Stimulated activated naive CD8-positive, alpha-beta T cell treated with anti-CD3 and anti-CD28 coated beads, Interleukin-15, Interleukin-2, amounts not matched to agents 100 U/mL and 50 U/mL, for 24 hours (primary cell): Measurements from ENCODE around the gene NFIA.
"Not testable (repeated sequence)": the region's sequence is repeated elsewhere in the genome, so short reads cannot be mapped to it uniquely, and the experiment has no call there.

Source experiments
- ATAC-seq: fragments of 150-1000 bp; cut with Tn5 transposase; one replicate; pipeline ENCODE4 v1.10.0; 2021
- DNase-seq: peaks from one replicate; pipeline ENCODE4 v3.0.0; 2021

Gene NFIA

DNA sequence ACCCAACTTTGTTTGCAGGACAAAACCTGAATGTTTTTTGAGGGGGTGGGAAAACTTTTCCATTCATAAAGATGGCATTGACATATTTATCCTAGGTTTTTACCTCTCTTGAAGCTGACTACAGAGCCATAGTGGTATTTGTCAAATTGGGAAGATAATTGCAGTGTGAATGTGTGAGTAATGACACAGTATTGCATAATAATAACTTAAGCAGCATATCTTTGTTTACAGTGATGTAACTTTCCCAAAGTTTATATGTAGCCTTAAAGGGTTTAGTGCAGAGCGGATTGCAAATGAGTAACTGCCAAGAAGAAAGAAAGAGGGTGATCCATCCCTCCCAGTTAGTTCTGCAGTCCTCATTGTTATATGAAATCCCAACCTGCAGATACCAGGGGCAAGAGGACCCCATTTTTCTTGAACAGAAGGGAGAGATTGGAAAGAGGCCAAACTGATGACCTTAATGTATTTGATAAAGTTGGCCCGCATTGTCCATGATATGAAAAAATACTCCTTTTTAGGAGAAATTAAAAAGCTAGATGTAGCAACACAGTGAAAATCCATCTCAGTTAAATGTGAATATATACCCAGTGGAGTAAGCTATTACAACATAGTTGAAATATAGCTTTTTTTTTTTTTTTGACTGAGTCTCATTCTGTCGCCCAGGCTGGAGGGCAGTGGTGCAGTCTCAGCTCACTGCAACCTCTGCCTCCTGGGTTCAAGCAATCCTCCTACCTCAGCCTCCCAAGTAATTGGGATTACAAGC is 23.7 kb upstream of the NFIA start:
- no peak for ATAC-seq
- DNase-seq, result no peak

GRCh38 chr1:61061601-61062000 is 20.8 kb upstream of the NFIA start:
- ATAC-seq, DNase-seq: not testable (repeated sequence)

DNA sequence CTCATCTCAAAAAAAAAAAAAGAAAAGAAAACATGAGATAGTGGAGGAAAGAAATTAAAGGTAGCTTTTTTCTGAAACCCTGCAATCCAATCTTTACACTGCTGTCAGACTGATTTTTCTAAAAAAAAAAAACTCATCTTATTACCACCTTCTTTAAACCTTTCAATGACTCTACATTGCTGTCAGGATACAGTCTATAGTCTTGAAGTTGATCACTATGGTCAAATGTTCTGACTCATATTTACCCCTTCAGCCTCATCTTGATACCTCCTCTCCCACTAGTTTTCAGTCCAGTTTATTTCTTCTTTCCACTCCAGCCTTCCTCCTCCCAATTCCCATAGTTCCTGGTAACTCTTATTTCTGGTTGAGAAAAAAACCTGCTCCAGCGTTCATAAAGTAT is 17.7 kb upstream of the NFIA start:
- ATAC-seq, result no peak
- no peak for DNase-seq

GRCh38 chr1:61067446-61068019 is 14.8 kb upstream of the NFIA start:
- no peak for ATAC-seq
- DNase-seq, result no peak

GRCh38 chr1:61070054-61070453 is 12.3 kb upstream of the NFIA start:
- ATAC-seq (no peak), DNase-seq (no peak)

GRCh38 chr1:61071205-61072130 is 10.9 kb upstream of the NFIA start:
- DNase-seq, result no peak

GRCh38 chr1:61073871-61074270 is 8.5 kb upstream of the NFIA start:
- ATAC-seq, result no peak

More at GRCh38 chr1:61071205-61072130, 10.9 kb upstream of the NFIA start:
- ATAC-seq, result no peak

GRCh38 chr1:61075833-61076232 is 6.5 kb upstream of the NFIA start:
- ATAC-seq, DNase-seq: not testable (repeated sequence)

More at GRCh38 chr1:61073871-61074270, 8.5 kb upstream of the NFIA start:
- no peak for DNase-seq

GRCh38 chr1:61076728-61077675 is 5.4 kb upstream of the NFIA start:
- DNase-seq (peak; percentile 79), ATAC-seq (peak; percentile 76)

- peak; percentile 87 for ATAC-seq
- peak; percentile 88 for DNase-seq
Measured at GRCh38 chr1:61077676-61078541, 4.5 kb upstream of the NFIA start.

DNA sequence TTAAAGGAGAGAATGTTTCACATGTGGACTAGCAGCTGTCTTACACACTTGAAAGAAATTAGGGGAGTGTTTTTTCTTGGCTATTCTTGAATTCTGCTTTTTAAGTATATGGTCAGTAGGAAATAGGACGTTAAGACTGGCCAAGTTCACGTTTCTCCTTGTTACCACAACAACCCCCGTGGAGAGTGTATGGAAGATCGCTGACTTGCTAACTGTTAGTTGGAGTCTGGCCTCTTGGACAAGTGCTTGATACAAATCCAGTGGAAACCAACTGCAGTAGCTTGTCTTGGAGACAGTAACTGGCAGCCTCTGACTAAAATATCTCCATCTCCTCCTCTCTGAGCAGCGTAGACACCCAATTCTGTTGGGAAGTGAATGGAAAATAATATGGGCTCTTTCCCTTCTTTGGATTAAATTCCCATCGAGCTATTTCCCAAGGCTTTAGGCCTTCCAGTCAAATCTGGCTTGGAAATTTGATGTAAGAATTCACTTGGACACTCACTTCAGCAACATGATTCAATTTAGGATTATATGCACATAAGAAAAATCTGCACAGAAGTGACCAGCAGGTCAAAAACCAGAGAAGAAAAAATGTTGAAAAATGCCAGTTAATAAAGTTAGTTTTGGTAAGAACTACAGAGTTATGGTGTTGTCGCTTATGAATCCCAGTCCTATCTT is 3.6 kb upstream of the NFIA start:
- ATAC-seq, result no peak
- no peak for DNase-seq

GRCh38 chr1:61079296-61079897 is 3.0 kb upstream of the NFIA start:
- no peak for ATAC-seq

DNA sequence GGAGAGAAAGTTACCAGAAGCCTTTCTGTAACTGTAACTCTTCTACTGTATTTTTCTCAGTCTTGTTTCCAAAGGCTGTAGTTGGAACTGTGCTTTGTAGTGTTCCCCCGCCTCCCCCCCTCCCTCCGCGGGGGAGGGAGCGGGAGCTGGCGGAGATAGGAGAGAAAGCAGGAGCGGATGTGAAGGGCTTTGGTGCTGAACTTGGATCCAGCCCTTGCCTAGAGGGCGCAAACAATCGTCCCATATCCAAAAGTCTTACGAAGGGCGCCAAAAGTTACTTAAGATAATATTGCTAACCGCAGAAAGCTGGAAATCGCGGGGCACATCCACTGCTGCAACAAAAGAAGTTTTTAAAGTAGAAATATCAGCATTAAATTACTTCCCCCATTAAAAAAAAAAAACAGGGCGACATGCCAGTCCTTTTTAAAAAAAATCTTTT is 2.4 kb upstream of the NFIA start:
- ATAC-seq, result no peak
- DNase-seq, result peak; percentile 11

More at GRCh38 chr1:61079296-61079897, 3.0 kb upstream of the NFIA start:
- DNase-seq, result no peak

GRCh38 chr1:61080413-61081143 is 1.8 kb upstream of the NFIA start:
- ATAC-seq (no peak), DNase-seq (no peak)

GRCh38 chr1:61081144-61081685 is 1.1 kb upstream of the NFIA start:
- DNase-seq (no peak), ATAC-seq (peak; percentile 2)

GRCh38 chr1:61081686-61082310 is 563 bp upstream of the NFIA start:
- ATAC-seq (peak; percentile 21), DNase-seq (peak; percentile 69)

DNA sequence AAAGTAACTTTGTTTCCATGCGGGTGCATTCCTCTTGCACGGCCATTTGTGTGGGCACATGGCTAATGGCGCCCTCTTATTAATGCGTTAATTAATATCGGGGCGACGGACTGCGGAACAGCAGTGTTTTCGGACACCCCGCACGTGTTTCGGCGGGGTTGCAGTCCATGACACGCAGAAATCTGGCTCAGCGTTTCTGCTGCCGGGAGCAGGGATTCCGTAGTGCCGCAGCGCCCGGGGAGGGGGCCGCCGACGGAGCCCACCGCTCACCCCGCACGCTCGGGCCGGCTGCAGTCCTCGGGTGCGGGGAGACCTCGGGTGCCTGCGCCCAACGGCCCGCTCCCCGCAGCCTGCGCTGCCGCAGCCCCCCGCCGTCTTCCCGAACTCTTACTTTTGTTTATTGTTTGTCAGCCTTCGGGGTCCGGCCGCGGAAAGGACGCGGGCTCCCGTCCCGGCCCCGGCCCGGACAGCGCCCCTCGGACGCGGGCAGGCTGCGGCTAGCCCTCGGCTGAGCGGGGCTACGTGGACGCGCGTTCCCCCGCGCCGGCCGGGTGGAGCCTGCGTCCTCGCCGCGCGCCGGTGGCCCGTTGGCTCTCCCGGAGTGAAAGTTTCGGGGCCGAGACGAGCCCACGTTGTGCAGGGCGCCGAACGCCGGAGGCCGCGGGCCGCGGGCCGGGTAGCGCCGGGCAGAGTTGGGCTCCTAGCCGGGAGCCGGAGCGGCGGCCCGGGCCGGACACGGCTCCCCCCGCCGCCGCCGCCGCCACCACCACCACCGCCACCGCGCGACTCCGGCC is 849 bp downstream of the NFIA start:
- peak; percentile 30 for DNase-seq
- ATAC-seq, result peak; percentile 30
